H9 (cell line): ENCODE measurements around the gene SNX25. TPM values are rescaled to one million over a fixed set of nuclear protein-coding genes. Genes with fewer than 3 reads are reported as not detected.

ENCODE experiments used
- DNase-seq: peaks from one replicate; pipeline ENCODE4 v3.0.0-alpha.2; 2017
- H2AFZ ChIP-seq: one replicate; pipeline ENCODE4 v1.6.1; 2013; ENCODE audit warnings: mild to moderate bottlenecking, low read length, control low read depth, moderate library complexity
- H2AK5ac ChIP-seq: 2 replicates; pipeline ENCODE4 v1.6.1; 2013; ENCODE audit warnings: low read length, control low read depth, mixed read lengths; ENCODE audit not compliant: insufficient read length
- H2BK120ac ChIP-seq: one replicate; pipeline ENCODE4 v1.6.1; 2013; ENCODE audit warnings: low read depth, mild to moderate bottlenecking, low read length, control low read depth, inconsistent platforms; ENCODE audit not compliant: poor library complexity, severe bottlenecking
- H2BK12ac ChIP-seq: 2 replicates; pipeline ENCODE4 v1.6.1; 2013; ENCODE audit warnings: low read length, control low read depth, mixed read lengths, low read depth; ENCODE audit not compliant: insufficient read length
- H2BK15ac ChIP-seq: 2 replicates; pipeline ENCODE4 v1.6.1; 2013; ENCODE audit warnings: low read depth, low read length, control low read depth
- H2BK20ac ChIP-seq: one replicate; pipeline ENCODE4 v1.6.1; 2013; ENCODE audit warnings: low read depth, mild to moderate bottlenecking, low read length, control low read depth, inconsistent platforms; ENCODE audit not compliant: poor library complexity, severe bottlenecking
- H2BK5ac ChIP-seq: 2 replicates; pipeline ENCODE4 v1.6.1; 2013; ENCODE audit warnings: low read length, control low read depth, mixed read lengths; ENCODE audit not compliant: insufficient read length
- H3K14ac ChIP-seq: 2 replicates; pipeline ENCODE4 v1.6.1; 2013; ENCODE audit warnings: low read length, control low read depth; ENCODE audit not compliant: insufficient read depth
- H3K18ac ChIP-seq: 2 replicates; pipeline ENCODE4 v1.6.1; 2013; ENCODE audit warnings: low read depth, mild to moderate bottlenecking, mixed read lengths, low read length, control low read depth; ENCODE audit not compliant: insufficient read length
- H3K23ac ChIP-seq: 2 replicates; pipeline ENCODE4 v1.6.1; 2013; ENCODE audit warnings: low read length, control low read depth, mixed read lengths, low read depth; ENCODE audit not compliant: insufficient read length
- H3K23me2 ChIP-seq: 2 replicates; pipeline ENCODE4 v1.6.1; 2013; ENCODE audit warnings: low read depth, mild to moderate bottlenecking, mixed read lengths, low read length, control low read depth; ENCODE audit not compliant: insufficient read length, poor library complexity, severe bottlenecking
- H3K27ac ChIP-seq: 2 replicates; pipeline ENCODE4 v1.5.1; 2013; ENCODE audit warnings: low read length, control low read depth, mixed read lengths, low read depth; ENCODE audit not compliant: insufficient read length
- H3K27me3 ChIP-seq: 2 replicates; pipeline ENCODE4 v1.6.1; 2013; ENCODE audit warnings: low read length, control low read depth, inconsistent platforms; ENCODE audit not compliant: insufficient read depth
- H3K4ac ChIP-seq: 2 replicates; pipeline ENCODE4 v1.6.1; 2013; ENCODE audit warnings: low read depth, mild to moderate bottlenecking, control low read depth, inconsistent platforms, low read length, moderate library complexity
- H3K4me1 ChIP-seq: 2 replicates; pipeline ENCODE4 v1.6.1; 2013; ENCODE audit warnings: low read length, control low read depth, inconsistent platforms; ENCODE audit not compliant: insufficient read depth
- H3K4me2 ChIP-seq: 2 replicates; pipeline ENCODE4 v1.6.1; 2013; ENCODE audit warnings: low read length, control low read depth, mixed read lengths; ENCODE audit not compliant: insufficient read length, insufficient read depth
- H3K56ac ChIP-seq: 2 replicates; pipeline ENCODE4 v1.6.1; 2013; ENCODE audit warnings: low read depth, mild to moderate bottlenecking, mixed read lengths, low read length, control low read depth; ENCODE audit not compliant: insufficient read length
- H3K79me1 ChIP-seq: 2 replicates; pipeline ENCODE4 v1.6.1; 2013; ENCODE audit warnings: low read depth, mild to moderate bottlenecking, moderate library complexity, low read length, control low read depth, inconsistent platforms; ENCODE audit not compliant: insufficient read depth, poor library complexity, severe bottlenecking
- H3K79me2 ChIP-seq: 2 replicates; pipeline ENCODE4 v1.6.1; 2013; ENCODE audit warnings: low read length, control low read depth, inconsistent platforms; ENCODE audit not compliant: insufficient read depth
- H3K9ac ChIP-seq: 2 replicates; pipeline ENCODE4 v1.6.1; 2013; ENCODE audit warnings: low read length, control low read depth, mixed read lengths; ENCODE audit not compliant: insufficient read length; ENCODE audit errors: extremely low read depth
- H3K9me3 ChIP-seq: one replicate; pipeline ENCODE4 v1.6.1; 2013; ENCODE audit warnings: low read depth, low read length, inconsistent platforms; ENCODE audit not compliant: control insufficient read depth
- H3T11ph ChIP-seq: one replicate; pipeline ENCODE4 v1.6.1; 2013; ENCODE audit warnings: mild to moderate bottlenecking, low read length, control low read depth, inconsistent platforms
- H4K20me1 ChIP-seq: one replicate; pipeline ENCODE4 v1.6.1; 2013; ENCODE audit not compliant: control insufficient read depth, insufficient read length, insufficient read depth
- H4K5ac ChIP-seq: 2 replicates; pipeline ENCODE4 v1.6.1; 2013; ENCODE audit warnings: low read depth, mild to moderate bottlenecking, mixed read lengths, low read length, control low read depth; ENCODE audit not compliant: insufficient read length
- H4K8ac ChIP-seq: replicated peaks from 2 replicates; pipeline ENCODE4 v1.6.1; 2013; ENCODE audit warnings: low read length, control low read depth, mixed read lengths, low read depth; ENCODE audit not compliant: insufficient read length
- H4K91ac ChIP-seq: 2 replicates; pipeline ENCODE4 v1.6.1; 2013; ENCODE audit warnings: low read depth, mild to moderate bottlenecking, moderate library complexity, mixed read lengths, low read length, control low read depth; ENCODE audit not compliant: insufficient read length
- H3K27ac Mint-ChIP-seq, 3 experiments: 2 replicates in 2 of 3; 3 replicates in 1 of 3; pipeline ENCODE4 v1.8.0; 2020 to 2021; ENCODE audit warnings: mixed read lengths in 3 of 3, mild to moderate bottlenecking in 1 of 3, moderate library complexity in 1 of 3
- H3K27me3 Mint-ChIP-seq: 2 replicates; pipeline ENCODE4 v1.8.0; 2021; ENCODE audit warnings: low read depth, mild to moderate bottlenecking, moderate library complexity, mixed read lengths
- H3K36me3 Mint-ChIP-seq, 3 experiments: 2 replicates in 2 of 3; 3 replicates in 1 of 3; pipeline ENCODE4 v1.8.0; 2020 to 2021; ENCODE audit warnings: low read depth in 3 of 3, mixed read lengths in 3 of 3; ENCODE audit not compliant: insufficient read depth in 1 of 3
- H3K4me1 Mint-ChIP-seq, 2 experiments: 2 replicates each; pipeline ENCODE4 v1.8.0; 2020; ENCODE audit warnings: mixed read lengths in 2 of 2
- H3K4me3 Mint-ChIP-seq, 2 experiments: 2 replicates in 1 of 2; 3 replicates in 1 of 2; pipeline ENCODE4 v1.8.0; 2020 to 2021; ENCODE audit warnings: mild to moderate bottlenecking in 2 of 2, mixed read lengths in 2 of 2, moderate library complexity in 1 of 2
- H3K9me3 Mint-ChIP-seq, 2 experiments: 2 replicates in 1 of 2; 3 replicates in 1 of 2; pipeline ENCODE4 v1.8.0; 2020; ENCODE audit warnings: mild to moderate bottlenecking in 2 of 2, mixed read lengths in 2 of 2, moderate library complexity in 1 of 2
- CTCF ChIP-seq: fragments of 200-600 bp; sonication (generic); conservative IDR thresholded peaks from 3 replicates; pipeline ENCODE4 v1.8.0; 2021; ENCODE audit warnings: antibody characterized with exemption, mild to moderate bottlenecking
- WGBS: extraction: QIAGEN DNeasy Blood & Tissue Kit; methylation state at CpG from one replicate; pipeline ENCODE4 v1.1.7; 2013; ENCODE audit warnings: missing lambda C conversion rate, low lambda C conversion rate, mixed read lengths; ENCODE audit not compliant: insufficient read length; ENCODE audit errors: extremely low coverage; 5-methylcytosine and 5-hydroxymethylcytosine counted together
- total RNA-seq: library from RNA; stranded (reverse); gene quantifications from 2 replicates; pipeline ENCODE4 v1.2.1, GENCODE V29; 2021

Gene SNX25
- total RNA-seq, 1 experiment from 2014 or later, result 28.2 TPM

- Histone ChIP-seq H3K4me1 (peaks cover 4% of the 10 kb centered on the region; the same call in 1 of the 2 replicates), H4K8ac (no peak overlapping the region), H2BK120ac (no peak overlapping the region), H2AFZ (no peak overlapping the region), H3K79me1 (peaks cover 4% of the 10 kb centered on the region), H3K9ac (no peak overlapping the region), H3K18ac (no peak overlapping the region), H3K23me2 (no peaks in the 10 kb centered on the region), H3K79me2 (no peaks in the 10 kb centered on the region; the same call in 1 of the 2 replicates), H2BK5ac (no peak overlapping the region), H4K91ac (no peak overlapping the region), H3K27me3 (no peaks in the 10 kb centered on the region), H3T11ph (no peak overlapping the region), H2AK5ac (no peak overlapping the region), H3K14ac (no peak overlapping the region), H2BK15ac (no peak overlapping the region), H3K56ac (no peak overlapping the region), H2BK12ac (no peak overlapping the region), H2BK20ac (no peak overlapping the region), H4K20me1 (no peaks in the 10 kb centered on the region), H3K4me2 (no peak overlapping the region), H4K5ac (no peak overlapping the region), H3K4ac (no peak overlapping the region), H3K9me3 (no peaks in the 10 kb centered on the region), H3K27ac (no peak overlapping the region), H3K23ac (no peak overlapping the region)
- Mint-ChIP-seq H3K27ac (peak overlapping the region in 1 of 3 experiments; percentile 22; a peak in 1 of 7 replicates), H3K4me1 (peaks cover 9 to 12% of the 10 kb centered on the region in 2 experiments), H3K27me3 (no peaks in the 10 kb centered on the region), H3K36me3 (peaks cover 3 to 29% (median 21%) of the 10 kb centered on the region in 3 experiments; a peak in 5 of 7 replicates), H3K9me3 (no peaks in the 10 kb centered on the region), H3K4me3 (no peak overlapping the region)
- WGBS, result no CpG with 5 or more reads among the region's 4 CpGs
- DNase-seq, result no peak
- no peak for TF ChIP-seq CTCF
These were observed 19.6 kb upstream of the SNX25 start for GRCh38 chr4:185189606-185190305.
